HCT116 (cell line): ENCODE results near the gene TMEM115. TPM values are rescaled to one million over a fixed set of nuclear protein-coding genes. Genes with fewer than 3 reads are reported as not detected.

Source experiments
- ATAC-seq: fragments of 200-7000 bp; cut with Tn5 transposase; 2 replicates; pipeline ENCODE4 v1.9.1; 2020; ENCODE audit warnings: mild to moderate bottlenecking, moderate library complexity
- BruUV-seq: library from RNA; stranded (reverse); fragments of 400-500 nt; replicated peaks from 2 replicates; lab custom pipeline; 2021; lab: Mats Ljungman, UMichigan
- CTCF ChIA-PET: fragments of 300-600 bp; sonication (Branson Sonifier 250); formaldehyde crosslinking; loops from one replicate; lab custom pipeline; 2021; ENCODE audit warnings: antibody characterized with exemption; lab: Charles Lee
- POLR2A ChIA-PET: fragments of 300-600, 350-600 bp; sonication (Branson Sonifier 250); formaldehyde crosslinking; loops from one replicate; lab custom pipeline; 2021; ENCODE audit warnings: antibody characterized with exemption; lab: Charles Lee
- RAD21 ChIA-PET, 2 experiments: fragments of 300-600 bp; sonication (Branson Sonifier 250); formaldehyde crosslinking; loops; one replicate each; lab custom pipeline; 2023; ENCODE audit warnings: low total read pairs in 2 of 2; ENCODE audit not compliant: uncharacterized antibody in 2 of 2, unreplicated experiment in 2 of 2, low non-redundant PET in 1 of 2; lab: Charles Lee
- DNase-seq: peaks from one replicate; pipeline ENCODE4 v3.0.0-alpha.2; 2010; ENCODE audit warnings: low read depth, low spot score
- H2AFZ ChIP-seq: fragments of 200-600 bp; shearing (Covaris generic), sonication (generic); 2 replicates; pipeline ENCODE4 v1.6.1; 2017; ENCODE audit warnings: low read depth, mixed run types, mixed read lengths, antibody characterized with exemption, low read length; ENCODE audit not compliant: poor library complexity, severe bottlenecking
- H3K27ac ChIP-seq: 2 replicates; pipeline ENCODE4 v1.5.1; 2012; ENCODE audit warnings: low read depth, low read length
- H3K27me3 ChIP-seq: fragments of 200-600 bp; sonication (generic); 2 replicates; pipeline ENCODE4 v1.6.1; 2016; ENCODE audit warnings: mixed run types, low read length, mixed read lengths; ENCODE audit not compliant: insufficient read depth
- H3K36me3 ChIP-seq, 2 experiments: fragments of 200-500 bp in 1 of 2; fragments of 200-600 bp in 1 of 2; sonication (Bioruptor generic) in 1 of 2; sonication (generic) in 1 of 2; 2 replicates each; pipeline versions ENCODE4 v1.5.1 to v1.6.1; 2014 to 2016; ENCODE audit warnings: low read length in 2 of 2, inconsistent platforms in 1 of 2, mixed read lengths in 1 of 2, mixed run types in 1 of 2; ENCODE audit not compliant: insufficient read depth in 2 of 2, control insufficient read depth in 1 of 2
- H3K4me1 ChIP-seq, 2 experiments: fragments of 200-600 bp in 1 of 2; sonication (generic) in 1 of 2; 2 replicates each; pipeline versions ENCODE4 v1.5.1 to v1.6.1; 2012 to 2017; ENCODE audit warnings: low read length in 2 of 2, inconsistent platforms in 1 of 2, mild to moderate bottlenecking in 1 of 2, mixed read lengths in 1 of 2, mixed run types in 1 of 2, moderate library complexity in 1 of 2; ENCODE audit not compliant: insufficient read depth in 2 of 2, control insufficient read depth in 1 of 2
- H3K4me2 ChIP-seq: fragments of 200-600 bp; sonication (generic); 2 replicates; pipeline ENCODE4 v1.6.1; 2017; ENCODE audit warnings: mixed run types, low read length, mixed read lengths
- H3K4me3 ChIP-seq, 2 experiments: fragments of 200-600 bp in 1 of 2; sonication (generic) in 1 of 2; replicated peaks in 1 of 2; 2 replicates each; pipeline ENCODE4 v1.5.1; 2011 to 2016; ENCODE audit warnings: low read length in 2 of 2, control low read depth in 1 of 2, low read depth in 1 of 2, mild to moderate bottlenecking in 1 of 2, mixed read lengths in 1 of 2, mixed run types in 1 of 2
- H3K79me2 ChIP-seq: fragments of 200-600 bp; sonication (generic); 2 replicates; pipeline ENCODE4 v1.6.1; 2017; ENCODE audit warnings: mild to moderate bottlenecking, mixed run types, low read length, moderate library complexity, mixed read lengths; ENCODE audit not compliant: insufficient read depth
- H3K9ac ChIP-seq: fragments of 200-600 bp; sonication (generic); 2 replicates; pipeline ENCODE4 v1.6.1; 2016; ENCODE audit warnings: low read length, mixed read lengths
- H3K9me2 ChIP-seq: fragments of 200-600 bp; sonication (generic), shearing (Covaris generic); 2 replicates; pipeline ENCODE4 v1.6.1; 2017; ENCODE audit warnings: mixed run types, mild to moderate bottlenecking, moderate library complexity; ENCODE audit not compliant: insufficient read depth
- H3K9me3 ChIP-seq, 2 experiments: fragments of 200-500 bp in 1 of 2; fragments of 200-600 bp in 1 of 2; sonication (Bioruptor generic) in 1 of 2; sonication (generic) in 1 of 2; 2 replicates each; pipeline ENCODE4 v1.6.1; 2014 to 2017; ENCODE audit warnings: low read length in 2 of 2, mixed read lengths in 2 of 2, inconsistent platforms in 1 of 2, low read depth in 1 of 2, mild to moderate bottlenecking in 1 of 2, mixed run types in 1 of 2, moderate library complexity in 1 of 2; ENCODE audit not compliant: control insufficient read depth in 1 of 2, insufficient read depth in 1 of 2
- H4K20me1 ChIP-seq: fragments of 200-600 bp; sonication (generic), shearing (Covaris generic); 2 replicates; pipeline ENCODE4 v1.6.1; 2017; ENCODE audit warnings: mixed run types, mild to moderate bottlenecking, moderate library complexity; ENCODE audit not compliant: insufficient read depth
- CBX3 ChIP-seq: IDR thresholded peaks from 2 replicates; pipeline ENCODE4 v1.6.1; 2012; ENCODE audit warnings: low read depth
- ELF1 ChIP-seq: IDR thresholded peaks from 2 replicates; pipeline ENCODE4 v1.6.1; 2012; ENCODE audit warnings: low read depth, borderline replicate concordance
- EZH2phosphoT487 ChIP-seq: fragments of 200-600 bp; IDR thresholded peaks from 2 replicates; pipeline ENCODE4 v1.6.1; 2018; ENCODE audit warnings: antibody characterized with exemption, borderline replicate concordance
- FOSL1 ChIP-seq: IDR thresholded peaks from 2 replicates; pipeline ENCODE4 v1.6.1; 2012; ENCODE audit warnings: low read depth
- RAD21 ChIP-seq: IDR thresholded peaks from 2 replicates; pipeline ENCODE4 v1.6.1; 2012; ENCODE audit warnings: low read depth, mild to moderate bottlenecking
- SRF ChIP-seq: IDR thresholded peaks from 2 replicates; pipeline ENCODE4 v1.6.1; 2012; ENCODE audit warnings: low read depth
- intact Hi-C: fragments of 100-400 bp; cut with micrococcal nuclease; formaldehyde crosslinking; loops from 2 replicates; pipeline ENCODE4 v1.10.0; 2022
- total RNA-seq: library from RNA; stranded (reverse); gene quantifications from one replicate; pipeline ENCODE4 v1.2.1, GENCODE V29; 2021; ENCODE audit not compliant: unreplicated experiment
- TF ChIP-seq, protein P1 (sequence below): IDR thresholded peaks from 2 replicates; pipeline ENCODE4 v1.6.1; 2011; ENCODE audit warnings: mild to moderate bottlenecking, low read length, moderate library complexity; ENCODE audit not compliant: insufficient replicate concordance; ENCODE audit errors: extremely low read depth
- TF ChIP-seq, protein P2 (sequence below), 3 experiments: fragments of 200-600 bp in 1 of 3; sonication (generic) in 1 of 3; IDR thresholded peaks in 2 of 3; conservative IDR thresholded peaks in 1 of 3; 2 replicates each; pipeline ENCODE4 v1.5.1; 2012 to 2017; ENCODE audit warnings: low read depth in 2 of 3, low read length in 2 of 3, antibody characterized with exemption in 1 of 3, borderline replicate concordance in 1 of 3, control low read depth in 1 of 3, mild to moderate bottlenecking in 1 of 3, mixed read lengths in 1 of 3, mixed run types in 1 of 3, moderate library complexity in 1 of 3; ENCODE audit not compliant: insufficient read depth in 1 of 3
- TF ChIP-seq, protein P3 (sequence below): IDR thresholded peaks from 2 replicates; pipeline ENCODE4 v1.6.1; 2012

The TMEM115 gene
- total RNA-seq, 1 experiment from 2014 or later: 24.6 TPM

DNA sequence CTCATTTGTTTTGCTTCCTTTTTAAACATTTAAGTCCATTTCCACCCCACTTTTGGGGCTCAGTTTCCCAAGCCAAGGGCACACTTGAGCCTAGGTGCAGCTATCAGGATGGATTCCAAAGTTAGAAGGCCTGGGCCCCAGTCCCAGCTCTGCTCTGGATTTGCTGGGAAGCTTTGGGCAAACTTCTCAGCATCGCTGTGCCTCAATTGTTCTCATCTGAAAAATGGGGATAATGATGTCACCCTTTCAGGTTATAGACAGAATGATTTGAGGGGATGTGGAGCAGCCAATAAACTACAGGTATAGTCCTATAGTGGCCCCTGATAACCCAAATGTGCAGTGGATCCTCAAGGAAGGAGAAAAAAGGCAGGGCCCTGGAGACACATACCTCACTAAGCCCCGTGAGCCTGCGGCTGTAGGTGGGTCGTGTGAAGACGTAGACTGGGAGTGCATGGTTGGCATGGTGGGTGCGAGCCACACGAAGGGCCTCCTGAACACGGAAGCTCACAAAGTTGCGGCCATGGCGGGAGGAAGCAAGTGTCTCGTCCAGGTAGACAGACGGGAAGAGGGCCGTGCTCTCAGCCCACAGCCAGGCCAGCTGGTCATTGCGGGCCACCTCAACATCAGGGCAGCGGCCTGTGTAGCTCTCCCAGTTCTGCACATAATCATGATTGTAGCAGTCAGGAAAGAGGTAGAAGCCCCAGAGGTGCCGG, 40.0 kb downstream of the TMEM115 start:
- Histone ChIP-seq H3K27me3 (no peaks in the 10 kb centered on the region), H2AFZ (no peak overlapping the region), H3K79me2 (peaks cover 51% of the 10 kb centered on the region), H3K4me2 (peak overlapping the region; percentile 92), H3K9me3 (no peaks in the 10 kb centered on the region), H3K4me1 (peaks cover 68 to 90% of the 10 kb centered on the region in 2 experiments), H4K20me1 (no peaks in the 10 kb centered on the region), H3K27ac (peak overlapping the region; percentile 98), H3K36me3 (peaks cover 2 to 17% of the 10 kb centered on the region in 2 experiments; a peak in 1 of 4 replicates), H3K4me3 (no peak overlapping the region), H3K9ac (peak overlapping the region; percentile 88; the same call in 1 of the 2 replicates), H3K9me2 (no peaks in the 10 kb centered on the region)
- no peak for ATAC-seq
- CTCF ChIA-PET: interaction anchor here (0.7 kb wide), 1 partner anchor 9 kb away, joined by 3 read pairs; the partner anchor contains the start of gene TUSC2
- RAD21 ChIA-PET: no interaction called here
- TF ChIP-seq ELF1 (no peak), SRF (no peak), FOSL1 (no peak), EZH2phosphoT487 (no peak), CBX3 (no peak), RAD21 (no peak)
- TF ChIP-seq, protein P1, sequence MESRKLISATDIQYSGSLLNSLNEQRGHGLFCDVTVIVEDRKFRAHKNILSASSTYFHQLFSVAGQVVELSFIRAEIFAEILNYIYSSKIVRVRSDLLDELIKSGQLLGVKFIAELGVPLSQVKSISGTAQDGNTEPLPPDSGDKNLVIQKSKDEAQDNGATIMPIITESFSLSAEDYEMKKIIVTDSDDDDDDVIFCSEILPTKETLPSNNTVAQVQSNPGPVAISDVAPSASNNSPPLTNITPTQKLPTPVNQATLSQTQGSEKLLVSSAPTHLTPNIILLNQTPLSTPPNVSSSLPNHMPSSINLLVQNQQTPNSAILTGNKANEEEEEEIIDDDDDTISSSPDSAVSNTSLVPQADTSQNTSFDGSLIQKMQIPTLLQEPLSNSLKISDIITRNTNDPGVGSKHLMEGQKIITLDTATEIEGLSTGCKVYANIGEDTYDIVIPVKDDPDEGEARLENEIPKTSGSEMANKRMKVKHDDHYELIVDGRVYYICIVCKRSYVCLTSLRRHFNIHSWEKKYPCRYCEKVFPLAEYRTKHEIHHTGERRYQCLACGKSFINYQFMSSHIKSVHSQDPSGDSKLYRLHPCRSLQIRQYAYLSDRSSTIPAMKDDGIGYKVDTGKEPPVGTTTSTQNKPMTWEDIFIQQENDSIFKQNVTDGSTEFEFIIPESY: no peak
- TF ChIP-seq, protein P2, sequence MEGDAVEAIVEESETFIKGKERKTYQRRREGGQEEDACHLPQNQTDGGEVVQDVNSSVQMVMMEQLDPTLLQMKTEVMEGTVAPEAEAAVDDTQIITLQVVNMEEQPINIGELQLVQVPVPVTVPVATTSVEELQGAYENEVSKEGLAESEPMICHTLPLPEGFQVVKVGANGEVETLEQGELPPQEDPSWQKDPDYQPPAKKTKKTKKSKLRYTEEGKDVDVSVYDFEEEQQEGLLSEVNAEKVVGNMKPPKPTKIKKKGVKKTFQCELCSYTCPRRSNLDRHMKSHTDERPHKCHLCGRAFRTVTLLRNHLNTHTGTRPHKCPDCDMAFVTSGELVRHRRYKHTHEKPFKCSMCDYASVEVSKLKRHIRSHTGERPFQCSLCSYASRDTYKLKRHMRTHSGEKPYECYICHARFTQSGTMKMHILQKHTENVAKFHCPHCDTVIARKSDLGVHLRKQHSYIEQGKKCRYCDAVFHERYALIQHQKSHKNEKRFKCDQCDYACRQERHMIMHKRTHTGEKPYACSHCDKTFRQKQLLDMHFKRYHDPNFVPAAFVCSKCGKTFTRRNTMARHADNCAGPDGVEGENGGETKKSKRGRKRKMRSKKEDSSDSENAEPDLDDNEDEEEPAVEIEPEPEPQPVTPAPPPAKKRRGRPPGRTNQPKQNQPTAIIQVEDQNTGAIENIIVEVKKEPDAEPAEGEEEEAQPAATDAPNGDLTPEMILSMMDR (IDR thresholded peaks at IDR 0.05 in 2 of 3, conservative IDR thresholded peaks at IDR 0.05 in 1 of 3; ENCODE audit: borderline replicate concordance in 1 of 3, insufficient read depth in 1 of 3, low read depth in 2 of 3, low read length in 2 of 3): no peak
- TF ChIP-seq, protein P3, sequence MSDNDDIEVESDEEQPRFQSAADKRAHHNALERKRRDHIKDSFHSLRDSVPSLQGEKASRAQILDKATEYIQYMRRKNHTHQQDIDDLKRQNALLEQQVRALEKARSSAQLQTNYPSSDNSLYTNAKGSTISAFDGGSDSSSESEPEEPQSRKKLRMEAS: no peak
- intact Hi-C loops: no loop called here
- POLR2A ChIA-PET: no interaction called here
- DNase-seq: no peak
- no TSS peak for BruUV-seq
